Brain microvascular endothelial cell (primary cell): ENCODE results near the gene RNF130.

ENCODE experiments used
- DNase-seq: peaks from one replicate; pipeline ENCODE4 v3.0.0-alpha.2; 2020
- H3K27ac ChIP-seq: fragments of 250-450 bp; sonication (Bioruptor Pico); 2 replicates; pipeline ENCODE4 v1.5.1; 2020; ENCODE audit warnings: mild to moderate bottlenecking, moderate library complexity
- H3K27me3 ChIP-seq: fragments of 250-450 bp; sonication (Bioruptor Pico); replicated peaks from 2 replicates; pipeline ENCODE4 v1.5.1; 2020; ENCODE audit warnings: mild to moderate bottlenecking
- H3K36me3 ChIP-seq: fragments of 250-450 bp; sonication (Bioruptor Pico); replicated peaks from 2 replicates; pipeline ENCODE4 v1.5.1; 2020; ENCODE audit warnings: mild to moderate bottlenecking
- H3K4me3 ChIP-seq: 2 replicates; pipeline ENCODE4 v1.5.1; 2011; ENCODE audit warnings: low read depth, mild to moderate bottlenecking, control low read depth, low read length, moderate library complexity
- CTCF ChIP-seq: IDR thresholded peaks from 2 replicates; pipeline ENCODE4 v1.5.1; 2011; ENCODE audit warnings: low read depth, mild to moderate bottlenecking, moderate library complexity, low read length, control low read depth, inconsistent platforms; ENCODE audit errors: missing control alignments
- in situ Hi-C: cut with HindIII; loops from 2 replicates; pipeline ENCODE4 v1.10.0; 2017; ENCODE audit warnings: low sequenced_read_pairs, low pct_ligation_motif_present

The RNF130 gene

GRCh38 chr5:180027459-180028089 lies 44.0 kb downstream of the RNF130 start:
- Histone ChIP-seq H3K4me3 (no peak overlapping the region), H3K27ac (no peak overlapping the region), H3K36me3 (no peaks in the 10 kb centered on the region), H3K27me3 (no peaks in the 10 kb centered on the region)
- no peak for TF ChIP-seq CTCF
- DNase-seq, result no peak
- in situ Hi-C loops, result no loop called here

- Histone ChIP-seq H3K4me3 (no peak overlapping the region), H3K27ac (no peak overlapping the region), H3K27me3 (no peaks in the 10 kb centered on the region), H3K36me3 (no peaks in the 10 kb centered on the region)
- in situ Hi-C loops, result no loop called here
- TF ChIP-seq CTCF, result no peak
- no peak for DNase-seq
Observed at GRCh38 chr5:180026734-180027458, 44.7 kb downstream of the RNF130 start.

GRCh38 chr5:180026320-180026719 lies 45.2 kb downstream of the RNF130 start:
- in situ Hi-C loops, result no loop called here
- DNase-seq, result peak; percentile 78

GRCh38 chr5:180021900-180022299 lies 49.7 kb downstream of the RNF130 start:
- no peak for TF ChIP-seq CTCF
- H3K27me3 ChIP-seq, result no peaks in the 10 kb centered on the region

More at GRCh38 chr5:180026320-180026719, 45.2 kb downstream of the RNF130 start:
- H3K27me3 ChIP-seq, result no peaks in the 10 kb centered on the region
- no peak overlapping the region for H3K4me3 ChIP-seq
- no peak overlapping the region for H3K27ac ChIP-seq
- H3K36me3 ChIP-seq, result no peaks in the 10 kb centered on the region
- no peak for TF ChIP-seq CTCF

GRCh38 chr5:180020176-180020575 lies 51.4 kb downstream of the RNF130 start:
- H3K27me3 ChIP-seq, result no peaks in the 10 kb centered on the region
- H3K27ac ChIP-seq, result no peak overlapping the region
- in situ Hi-C loops, result no loop called here
- no peak for TF ChIP-seq CTCF
- DNase-seq, result no peak
- H3K36me3 ChIP-seq, result no peaks in the 10 kb centered on the region
- H3K4me3 ChIP-seq, result no peak overlapping the region

More at GRCh38 chr5:180021900-180022299, 49.7 kb downstream of the RNF130 start:
- DNase-seq, result no peak
- H3K4me3 ChIP-seq, result no peak overlapping the region
- no peaks in the 10 kb centered on the region for H3K36me3 ChIP-seq
- H3K27ac ChIP-seq, result no peak overlapping the region
- in situ Hi-C loops, result no loop called here
